Effector memory CD4-positive, alpha-beta T cell (primary cell): ENCODE measurements around the gene RDH14.

ENCODE experiments used
- DNase-seq, 3 donors: peaks; one replicate each; pipeline ENCODE4 v3.0.0-alpha.2; 2020
- H3K27ac ChIP-seq: 2 replicates; pipeline ENCODE4 v1.7.0; 2013; ENCODE audit warnings: mild to moderate bottlenecking, low read length, moderate library complexity; ENCODE audit not compliant: insufficient read depth, poor library complexity, severe bottlenecking
- H3K27me3 ChIP-seq: replicated peaks from 2 replicates; pipeline ENCODE4 v1.7.0; 2013; ENCODE audit warnings: mild to moderate bottlenecking, low read length; ENCODE audit not compliant: insufficient read depth, control insufficient read depth, poor library complexity, severe bottlenecking
- H3K36me3 ChIP-seq: 2 replicates; pipeline ENCODE4 v1.7.0; 2013; ENCODE audit warnings: mild to moderate bottlenecking, low read length, moderate library complexity; ENCODE audit not compliant: control insufficient read depth, insufficient read depth
- H3K4me1 ChIP-seq: 2 replicates; pipeline ENCODE4 v1.7.0; 2013; ENCODE audit warnings: low read length, mild to moderate bottlenecking; ENCODE audit not compliant: control insufficient read depth, insufficient read depth, poor library complexity, severe bottlenecking
- H3K4me3 ChIP-seq: 2 replicates; pipeline ENCODE4 v1.7.0; 2013; ENCODE audit warnings: low read length, low read depth, mild to moderate bottlenecking; ENCODE audit not compliant: insufficient read depth, poor library complexity, severe bottlenecking
- H3K9me3 ChIP-seq: 2 replicates; pipeline ENCODE4 v1.7.0; 2013; ENCODE audit warnings: mild to moderate bottlenecking, low read length, moderate library complexity; ENCODE audit not compliant: control insufficient read depth

The RDH14 gene

GRCh38 chr2:18597618-18598017, 37.2 kb upstream of the RDH14 start:
- Histone ChIP-seq H3K4me1 (no peaks in the 10 kb centered on the region), H3K27me3 (no peaks in the 10 kb centered on the region)
- no peak for DNase-seq

GRCh38 chr2:18596993-18597392, 36.5 kb upstream of the RDH14 start:
- H3K36me3 ChIP-seq = no peaks in the 10 kb centered on the region
- H3K9me3 ChIP-seq = no peaks in the 10 kb centered on the region
- DNase-seq = no peak
- no peaks in the 10 kb centered on the region for H3K4me1 ChIP-seq
- H3K27ac ChIP-seq = no peak overlapping the region
- no peaks in the 10 kb centered on the region for H3K27me3 ChIP-seq
- no peak overlapping the region for H3K4me3 ChIP-seq

More at GRCh38 chr2:18597618-18598017, 37.2 kb upstream of the RDH14 start:
- H3K4me3 ChIP-seq = no peak overlapping the region
- H3K36me3 ChIP-seq = no peaks in the 10 kb centered on the region
- H3K9me3 ChIP-seq = no peaks in the 10 kb centered on the region
- H3K27ac ChIP-seq = no peak overlapping the region

- DNase-seq = no peak
- Histone ChIP-seq H3K4me1 (no peaks in the 10 kb centered on the region), H3K36me3 (no peaks in the 10 kb centered on the region), H3K27me3 (no peaks in the 10 kb centered on the region), H3K4me3 (no peak overlapping the region), H3K27ac (no peak overlapping the region), H3K9me3 (no peaks in the 10 kb centered on the region)
Observed at GRCh38 chr2:18593496-18593895, 33.0 kb upstream of the RDH14 start.

- Histone ChIP-seq H3K4me3 (no peak overlapping the region), H3K36me3 (no peaks in the 10 kb centered on the region), H3K27ac (no peak overlapping the region), H3K4me1 (no peaks in the 10 kb centered on the region), H3K27me3 (no peaks in the 10 kb centered on the region), H3K9me3 (no peaks in the 10 kb centered on the region)
- no peak for DNase-seq
Observed at GRCh38 chr2:18592372-18592771, 31.9 kb upstream of the RDH14 start.

- Histone ChIP-seq H3K4me3 (no peak within 1 kb of the TSS), H3K27ac (no peak within 1 kb of the TSS), H3K36me3 (no peaks in the 10 kb centered on the region), H3K9me3 (no peaks in the 10 kb centered on the region), H3K4me1 (no peaks in the 10 kb centered on the region), H3K27me3 (no peaks in the 10 kb centered on the region)
- no peak for DNase-seq
Observed at GRCh38 chr2:18589354-18589753, 28.9 kb upstream of the RDH14 start, which contains the start of gene NT5C1B. NT5C1B (minus strand) TSS chr2:18589569; CDS start chr2:18589468, 101 bp downstream.

- H3K4me1 ChIP-seq = no peaks in the 10 kb centered on the region
Observed at GRCh38 chr2:18588802-18589201, 28.3 kb upstream of the RDH14 start.

GRCh38 chr2:18588049-18588448, 27.6 kb upstream of the RDH14 start:
- no peak for DNase-seq
- H3K4me3 ChIP-seq = no peak overlapping the region
- H3K9me3 ChIP-seq = no peaks in the 10 kb centered on the region
- H3K27me3 ChIP-seq = no peaks in the 10 kb centered on the region
- H3K4me1 ChIP-seq = no peaks in the 10 kb centered on the region
- H3K27ac ChIP-seq = no peak overlapping the region
- no peaks in the 10 kb centered on the region for H3K36me3 ChIP-seq

More at GRCh38 chr2:18588802-18589201, 28.3 kb upstream of the RDH14 start:
- DNase-seq = no peak
- H3K9me3 ChIP-seq = no peaks in the 10 kb centered on the region
- no peak overlapping the region for H3K4me3 ChIP-seq
- H3K27me3 ChIP-seq = no peaks in the 10 kb centered on the region
- no peak overlapping the region for H3K27ac ChIP-seq
- H3K36me3 ChIP-seq = no peaks in the 10 kb centered on the region

- no peak for DNase-seq
- H3K27me3 ChIP-seq = no peaks in the 10 kb centered on the region
- no peaks in the 10 kb centered on the region for H3K4me1 ChIP-seq
- no peaks in the 10 kb centered on the region for H3K36me3 ChIP-seq
- H3K27ac ChIP-seq = no peak overlapping the region
- no peaks in the 10 kb centered on the region for H3K9me3 ChIP-seq
- no peak overlapping the region for H3K4me3 ChIP-seq
Observed at GRCh38 chr2:18585526-18585925, 25.1 kb upstream of the RDH14 start.

- no peak for DNase-seq
- no peaks in the 10 kb centered on the region for H3K4me1 ChIP-seq
- no peaks in the 10 kb centered on the region for H3K36me3 ChIP-seq
- H3K27me3 ChIP-seq = no peaks in the 10 kb centered on the region
- H3K4me3 ChIP-seq = no peak overlapping the region
- H3K9me3 ChIP-seq = no peaks in the 10 kb centered on the region
- H3K27ac ChIP-seq = no peak overlapping the region
Observed at GRCh38 chr2:18584608-18584954, 24.1 kb upstream of the RDH14 start.

GRCh38 chr2:18583905-18584607, 23.6 kb upstream of the RDH14 start:
- H3K27ac ChIP-seq = no peak overlapping the region
- no peaks in the 10 kb centered on the region for H3K27me3 ChIP-seq
- no peak for DNase-seq
- H3K9me3 ChIP-seq = no peaks in the 10 kb centered on the region
- H3K36me3 ChIP-seq = no peaks in the 10 kb centered on the region
- H3K4me1 ChIP-seq = no peaks in the 10 kb centered on the region
- H3K4me3 ChIP-seq = no peak overlapping the region
